ENCODE measurements around the gene EEF2.
"Not testable (repeated sequence)": the region's sequence is repeated elsewhere in the genome, so short reads cannot be mapped to it uniquely, and the experiment has no call there.

Gene EEF2

DNA sequence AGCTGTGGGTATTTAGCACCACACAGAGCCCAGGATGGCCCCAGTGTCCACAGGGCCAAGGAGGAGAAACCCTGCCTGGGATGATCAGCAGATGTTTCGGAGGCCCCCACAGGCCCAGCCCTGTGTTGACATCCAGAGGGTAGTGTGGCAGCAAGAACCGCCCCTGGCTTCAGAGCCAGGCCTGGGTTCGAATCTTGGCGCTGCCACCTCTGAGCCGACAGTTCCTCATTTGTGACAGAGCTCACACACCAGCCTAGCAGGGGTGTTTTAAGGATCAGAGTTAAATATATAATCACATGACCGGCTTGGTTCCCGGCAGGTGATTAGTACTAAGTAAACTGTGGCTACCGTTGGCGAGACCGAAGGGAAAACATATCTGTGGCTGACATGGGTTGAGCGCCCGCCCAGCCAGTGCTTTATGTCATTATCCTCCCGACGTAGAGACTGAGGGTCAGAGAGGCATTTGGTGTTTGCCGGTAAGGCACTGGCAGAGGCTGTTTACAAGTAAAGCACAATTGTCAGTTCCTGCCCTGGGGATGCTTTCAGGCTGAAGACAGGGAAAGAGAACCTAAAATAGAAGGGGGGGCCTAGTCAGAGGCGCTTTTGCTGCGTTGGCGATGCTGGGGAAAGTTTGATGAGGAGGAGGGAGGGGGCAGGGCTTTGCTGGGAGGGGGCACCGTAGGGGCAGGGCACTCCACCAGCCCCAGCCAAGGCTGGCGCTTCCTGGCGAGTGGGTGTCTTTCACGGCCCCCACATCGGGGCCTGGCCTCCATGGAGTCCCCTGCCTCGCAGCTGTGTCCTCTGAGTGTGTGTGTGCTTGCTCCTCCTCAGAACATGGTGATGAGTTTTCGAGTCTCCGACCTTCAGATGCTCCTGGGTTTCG, 27.1 kb upstream of the EEF2 start:
- no peak overlapping the region for H3K4me3 ChIP-seq (ENCODE audit: low read depth, low read length)
- no peak for DNase-seq (ENCODE audit: low read depth)
- TF ChIP-seq, protein P1, sequence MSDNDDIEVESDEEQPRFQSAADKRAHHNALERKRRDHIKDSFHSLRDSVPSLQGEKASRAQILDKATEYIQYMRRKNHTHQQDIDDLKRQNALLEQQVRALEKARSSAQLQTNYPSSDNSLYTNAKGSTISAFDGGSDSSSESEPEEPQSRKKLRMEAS (IDR thresholded peaks at IDR 0.05; ENCODE audit: low read depth, low read length), result no peak
- no peak for TF ChIP-seq POLR2A (IDR thresholded peaks at IDR 0.05; ENCODE audit: extremely low read depth, insufficient read length)
- TF ChIP-seq, protein P2, sequence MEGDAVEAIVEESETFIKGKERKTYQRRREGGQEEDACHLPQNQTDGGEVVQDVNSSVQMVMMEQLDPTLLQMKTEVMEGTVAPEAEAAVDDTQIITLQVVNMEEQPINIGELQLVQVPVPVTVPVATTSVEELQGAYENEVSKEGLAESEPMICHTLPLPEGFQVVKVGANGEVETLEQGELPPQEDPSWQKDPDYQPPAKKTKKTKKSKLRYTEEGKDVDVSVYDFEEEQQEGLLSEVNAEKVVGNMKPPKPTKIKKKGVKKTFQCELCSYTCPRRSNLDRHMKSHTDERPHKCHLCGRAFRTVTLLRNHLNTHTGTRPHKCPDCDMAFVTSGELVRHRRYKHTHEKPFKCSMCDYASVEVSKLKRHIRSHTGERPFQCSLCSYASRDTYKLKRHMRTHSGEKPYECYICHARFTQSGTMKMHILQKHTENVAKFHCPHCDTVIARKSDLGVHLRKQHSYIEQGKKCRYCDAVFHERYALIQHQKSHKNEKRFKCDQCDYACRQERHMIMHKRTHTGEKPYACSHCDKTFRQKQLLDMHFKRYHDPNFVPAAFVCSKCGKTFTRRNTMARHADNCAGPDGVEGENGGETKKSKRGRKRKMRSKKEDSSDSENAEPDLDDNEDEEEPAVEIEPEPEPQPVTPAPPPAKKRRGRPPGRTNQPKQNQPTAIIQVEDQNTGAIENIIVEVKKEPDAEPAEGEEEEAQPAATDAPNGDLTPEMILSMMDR (IDR thresholded peaks at IDR 0.05; ENCODE audit: low read depth, low read length), result no peak
- no peak for TF ChIP-seq MYC (IDR thresholded peaks at IDR 0.05; ENCODE audit: low read depth, low read length)

DNA sequence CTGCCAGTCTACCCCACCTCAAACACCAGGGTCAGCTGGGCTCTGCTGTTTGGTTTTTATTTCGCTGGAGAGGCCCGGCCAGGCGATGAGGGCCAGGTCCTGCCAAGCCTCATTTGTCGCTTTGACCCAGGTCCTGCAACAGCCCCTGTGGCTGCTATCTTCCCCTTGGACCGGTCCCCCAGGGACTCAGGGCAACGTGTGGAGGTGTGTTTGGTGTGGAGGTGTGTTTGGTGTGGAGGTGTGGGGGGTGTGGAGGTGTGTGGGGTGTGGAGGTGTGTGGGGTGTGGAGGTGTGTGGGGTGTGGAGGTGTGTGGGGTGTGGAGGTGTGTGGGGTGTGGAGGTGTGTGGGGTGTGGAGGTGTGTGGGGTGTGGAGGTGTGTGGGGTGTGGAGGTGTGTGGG, 26.2 kb upstream of the EEF2 start:
- not testable (repeated sequence) for DNase-seq (ENCODE audit: low read depth); H3K4me3 ChIP-seq (ENCODE audit: low read depth, low read length)

DNA sequence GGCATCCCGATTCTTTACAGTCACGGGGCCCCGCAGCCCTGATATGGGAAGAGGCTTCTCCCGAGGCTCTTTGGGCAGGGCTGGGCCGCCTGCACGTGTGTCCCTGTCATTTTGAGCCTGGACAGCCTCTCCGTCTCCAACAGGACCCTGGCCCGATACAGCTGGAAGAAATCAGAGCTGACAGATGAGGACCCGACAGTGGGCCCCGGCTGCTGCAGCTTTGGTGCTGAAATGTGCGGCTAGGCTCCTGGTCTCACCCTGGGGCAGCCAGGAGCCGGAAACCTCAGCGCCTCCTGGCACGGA, 25.5 kb upstream of the EEF2 start:
- no peak for TF ChIP-seq MYC (IDR thresholded peaks at IDR 0.05; ENCODE audit: low read depth, low read length)
- no peak for DNase-seq (ENCODE audit: low read depth)
- no peak overlapping the region for H3K4me3 ChIP-seq (ENCODE audit: low read depth, low read length)

DNA sequence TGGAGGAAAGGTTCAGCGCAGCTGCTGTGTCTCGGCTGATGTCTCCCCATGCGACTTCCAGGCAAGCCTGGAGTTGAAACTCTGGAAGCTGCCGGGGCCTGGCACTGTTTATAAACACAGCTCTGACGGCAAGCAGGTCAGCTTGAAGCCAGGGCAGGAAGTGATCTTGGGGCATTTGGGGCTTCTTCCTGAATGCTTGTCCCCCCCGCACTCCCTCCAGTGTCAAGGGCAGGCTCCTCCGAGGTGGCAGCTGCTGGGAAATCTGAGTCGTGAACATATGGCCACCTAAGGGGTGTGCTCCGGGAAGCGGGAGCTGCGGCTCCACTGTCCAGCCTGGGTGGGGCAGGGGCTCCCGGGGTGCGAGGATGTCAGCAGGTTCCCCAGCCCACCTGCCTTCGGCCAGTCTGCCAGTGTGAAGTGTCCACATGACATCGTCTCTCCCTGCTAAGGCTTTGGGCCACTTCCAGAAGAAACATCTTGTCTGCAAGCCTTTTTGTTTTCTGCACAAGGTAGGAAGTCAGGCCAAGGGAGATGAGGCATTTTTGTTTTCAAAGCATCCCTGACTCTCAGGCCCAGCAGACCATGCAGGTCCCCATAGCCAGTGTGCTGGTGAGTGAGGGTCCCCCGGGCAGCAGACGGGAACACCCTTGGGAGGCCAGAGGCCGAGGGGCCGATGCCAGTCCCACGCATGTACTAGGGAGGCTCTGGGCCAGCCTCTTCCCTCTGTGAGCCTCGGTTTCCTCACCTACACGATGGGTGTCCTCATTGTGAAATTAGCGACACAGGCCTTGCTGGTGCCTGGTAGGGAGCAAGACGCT, 24.9 kb upstream of the EEF2 start:
- no peak overlapping the region for H3K4me3 ChIP-seq (ENCODE audit: low read depth, low read length)
- no peak for DNase-seq (ENCODE audit: low read depth)
- TF ChIP-seq POLR2A (IDR thresholded peaks at IDR 0.05; ENCODE audit: extremely low read depth, insufficient read length) (no peak), MYC (IDR thresholded peaks at IDR 0.05; ENCODE audit: low read depth, low read length) (no peak)
- TF ChIP-seq, protein P1 (IDR thresholded peaks at IDR 0.05; ENCODE audit: low read depth, low read length), result no peak

DNA sequence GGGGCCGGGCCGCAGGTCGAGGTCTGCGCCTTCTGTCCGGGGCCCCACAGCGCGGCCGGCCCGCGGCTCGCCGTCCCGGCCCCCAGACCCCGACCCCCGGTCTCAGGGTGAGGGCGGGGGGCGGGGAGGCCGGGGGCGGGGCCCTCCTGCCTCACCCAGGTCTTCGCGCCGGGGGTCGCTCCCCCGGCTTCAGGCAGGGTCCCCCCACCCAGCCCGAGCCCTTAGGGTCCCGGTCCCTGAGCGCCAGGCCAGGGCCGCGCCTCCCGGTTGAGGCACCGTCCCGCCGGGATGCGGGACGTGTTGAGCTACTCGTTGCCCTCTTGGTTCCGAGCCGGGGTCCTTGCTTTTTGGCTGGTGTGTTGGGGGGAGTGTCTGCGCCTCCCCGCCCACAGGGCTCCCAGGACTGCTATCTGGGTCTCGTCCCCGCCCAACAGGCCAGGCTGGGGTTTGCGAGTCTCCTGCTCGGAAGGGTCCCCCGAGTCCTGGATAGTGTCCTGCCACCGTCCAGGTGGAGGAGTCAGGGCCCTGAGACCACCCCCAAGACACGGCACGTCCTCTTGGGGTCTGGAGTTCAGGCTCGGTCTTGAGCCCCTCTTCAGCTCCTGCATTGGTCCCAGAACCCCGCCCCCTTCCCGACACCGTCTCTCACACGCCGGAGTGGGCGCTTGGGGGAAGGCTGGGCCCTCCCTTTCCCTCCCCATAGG, 22.7 kb upstream of the EEF2 start:
- DNase-seq (ENCODE audit: low read depth), result no peak
- TF ChIP-seq, protein P1 (IDR thresholded peaks at IDR 0.05; ENCODE audit: low read depth, low read length), result no peak
- TF ChIP-seq MYC (IDR thresholded peaks at IDR 0.05; ENCODE audit: low read depth, low read length), result no peak
- TF ChIP-seq POLR2A (IDR thresholded peaks at IDR 0.05; ENCODE audit: extremely low read depth, insufficient read length), result no peak
- TF ChIP-seq, protein P2 (IDR thresholded peaks at IDR 0.05; ENCODE audit: low read depth, low read length), result no peak
- peak overlapping the region; percentile 72 for H3K4me3 ChIP-seq (ENCODE audit: low read depth, low read length)

DNA sequence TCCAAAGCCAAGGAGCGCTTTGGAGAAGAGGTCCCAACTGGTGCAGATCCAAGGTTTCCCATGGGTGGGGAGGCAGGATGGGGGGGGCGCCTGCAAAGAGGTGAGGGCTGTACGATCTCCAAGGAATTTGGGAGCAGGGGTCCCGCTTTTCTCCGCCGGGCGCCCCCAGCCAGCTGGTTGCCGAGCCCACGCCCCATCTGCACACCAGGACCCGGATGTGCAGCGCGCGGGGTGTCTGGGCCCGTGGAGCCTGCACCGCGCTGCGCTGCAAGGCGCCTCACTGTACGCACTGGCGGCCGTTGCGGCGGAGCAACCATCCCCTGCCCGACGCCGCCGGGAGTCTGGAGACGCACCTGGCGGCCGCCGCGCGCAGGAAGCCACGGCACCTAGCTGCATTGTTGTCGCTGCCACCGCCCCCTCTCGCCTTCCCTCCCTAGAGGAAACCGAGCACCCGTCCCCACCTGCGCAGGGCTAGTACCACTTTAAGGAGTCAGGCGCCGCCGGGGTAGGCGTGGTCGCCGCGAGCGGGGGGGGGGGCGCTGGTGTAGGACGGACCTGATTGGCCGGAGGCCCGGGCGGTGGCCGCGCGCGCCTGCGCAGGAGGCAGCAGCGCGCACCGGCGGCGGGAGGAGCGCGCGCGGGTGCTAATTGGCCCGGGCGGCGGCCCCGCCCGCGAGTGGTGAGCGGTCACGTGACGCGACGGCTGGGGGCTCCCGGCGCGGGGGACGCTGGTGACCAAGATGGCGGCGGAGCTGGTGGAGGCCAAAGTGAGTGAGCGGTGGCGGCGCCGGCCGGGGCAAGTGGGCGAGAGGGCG, 22.0 kb upstream of the EEF2 start, which contains the start of gene PIAS4:
PIAS4 (plus strand) TSS at position 716 of the 815 bp plus-strand sequence; CDS start at position 741, 25 bp downstream.
- H3K4me3 ChIP-seq (ENCODE audit: low read depth, low read length), result peak within 1 kb of the TSS; percentile 72

DNA sequence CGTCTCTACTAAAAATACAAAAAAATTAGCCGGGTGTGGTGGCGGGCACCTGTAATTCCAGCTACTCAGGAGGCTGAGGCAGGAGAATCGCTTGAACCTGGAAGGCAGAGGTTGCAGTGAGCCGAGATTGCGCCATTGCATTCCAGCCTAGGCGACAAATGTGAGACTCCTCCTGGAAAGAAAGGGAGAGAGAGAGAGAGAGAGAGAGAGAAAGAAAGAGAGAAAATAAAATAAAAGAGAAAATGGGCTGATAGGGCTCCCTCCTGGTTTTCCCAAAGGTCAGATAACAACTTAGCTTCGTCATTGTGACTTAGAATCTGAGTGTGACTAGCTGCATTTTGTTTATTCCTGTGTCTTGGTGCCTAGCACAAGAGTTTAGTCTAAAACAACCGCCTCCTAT, 20.2 kb upstream of the EEF2 start:
- H3K4me3 ChIP-seq (ENCODE audit: low read depth, low read length); DNase-seq (ENCODE audit: low read depth): not testable (repeated sequence)

More for the DNA sequence above, 22.0 kb upstream of the EEF2 start, which contains the start of gene PIAS4:
- DNase-seq (ENCODE audit: low read depth), result peak; percentile 90
- peak; percentile 42 for TF ChIP-seq POLR2A (IDR thresholded peaks at IDR 0.05; ENCODE audit: extremely low read depth, insufficient read length)
- TF ChIP-seq, protein P1 (IDR thresholded peaks at IDR 0.05; ENCODE audit: low read depth, low read length), result peak; percentile 54
- TF ChIP-seq MYC (IDR thresholded peaks at IDR 0.05; ENCODE audit: low read depth, low read length), result no peak
- TF ChIP-seq, protein P2 (IDR thresholded peaks at IDR 0.05; ENCODE audit: low read depth, low read length), result no peak

DNA sequence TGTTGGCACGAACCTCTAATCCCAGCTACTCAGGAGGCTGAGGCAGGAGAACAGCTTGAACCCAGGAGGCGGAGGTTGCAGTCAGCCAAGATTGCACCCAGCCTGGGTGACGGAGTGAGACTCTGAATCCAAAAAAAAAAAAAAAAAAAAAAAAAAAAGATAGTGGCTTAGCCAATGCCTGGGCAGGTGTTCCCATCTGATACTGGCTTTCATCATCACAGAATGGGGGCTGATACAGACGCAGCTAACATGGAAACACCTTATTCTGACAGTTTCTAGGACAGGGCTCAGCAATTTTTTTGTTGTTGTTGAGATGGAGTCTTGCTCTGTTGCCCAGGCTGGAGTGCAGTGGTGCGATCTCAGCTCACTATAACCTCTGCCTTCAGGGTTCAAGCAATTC, 15.5 kb upstream of the EEF2 start:
- not testable (repeated sequence) for H3K4me3 ChIP-seq (ENCODE audit: low read depth, low read length); DNase-seq (ENCODE audit: low read depth)

DNA sequence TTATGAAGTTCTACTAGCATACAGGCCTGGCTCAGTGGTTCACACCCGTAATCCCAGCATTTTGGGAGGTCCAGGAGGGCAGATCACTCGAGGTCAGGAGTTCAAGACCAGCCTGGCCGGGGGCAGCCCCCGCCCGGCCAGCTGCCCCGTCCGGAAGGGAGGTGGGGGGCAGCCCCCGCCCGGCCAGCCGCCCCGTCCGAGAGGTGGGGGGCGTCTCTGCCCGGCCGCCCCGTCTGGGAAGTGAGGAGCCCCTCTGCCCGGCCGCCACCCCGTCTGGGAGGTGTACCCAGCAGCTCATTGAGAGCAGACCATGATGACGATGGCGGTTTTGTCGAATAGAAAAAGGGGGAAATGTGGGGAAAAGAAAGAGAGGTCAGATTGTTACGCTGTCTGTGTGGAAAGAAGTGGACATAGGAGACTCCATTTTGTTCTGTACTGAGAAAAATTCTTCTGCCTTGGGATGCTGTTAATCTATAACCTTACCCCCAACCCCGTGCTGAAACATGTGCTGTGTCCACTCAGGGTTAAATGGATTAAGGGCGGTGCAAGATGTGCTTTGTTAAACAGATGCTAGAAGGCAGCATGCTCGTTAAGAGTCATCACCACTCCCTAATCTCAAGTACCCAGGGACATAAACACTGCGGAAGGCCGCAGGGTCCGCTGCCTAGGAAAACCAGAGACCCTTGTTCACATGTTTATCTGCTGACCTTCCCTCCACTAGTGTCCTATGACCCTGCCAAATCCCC, 13.6 kb upstream of the EEF2 start:
- not testable (repeated sequence) for H3K4me3 ChIP-seq (ENCODE audit: low read depth, low read length); DNase-seq (ENCODE audit: low read depth)
